GM10266 (cell line): ENCODE data around the gene IKBIP.

Source experiments
- DNase-seq: peaks from one replicate; pipeline ENCODE4 v3.0.0; 2012; ENCODE audit errors: extremely low spot score
- CTCF ChIP-seq: IDR thresholded peaks from 2 replicates; pipeline ENCODE4 v1.5.1; 2012; ENCODE audit warnings: mild to moderate bottlenecking, low read depth; ENCODE audit not compliant: control insufficient read depth, insufficient read depth; ENCODE audit errors: missing control alignments

IKBIP gene

GRCh38 chr12:98587084-98587483, 57.5 kb downstream of the IKBIP start:
- no peak for DNase-seq
- no peak for TF ChIP-seq CTCF

GRCh38 chr12:98582093-98582492, 62.5 kb downstream of the IKBIP start:
- DNase-seq = no peak
- TF ChIP-seq CTCF = no peak

DNA sequence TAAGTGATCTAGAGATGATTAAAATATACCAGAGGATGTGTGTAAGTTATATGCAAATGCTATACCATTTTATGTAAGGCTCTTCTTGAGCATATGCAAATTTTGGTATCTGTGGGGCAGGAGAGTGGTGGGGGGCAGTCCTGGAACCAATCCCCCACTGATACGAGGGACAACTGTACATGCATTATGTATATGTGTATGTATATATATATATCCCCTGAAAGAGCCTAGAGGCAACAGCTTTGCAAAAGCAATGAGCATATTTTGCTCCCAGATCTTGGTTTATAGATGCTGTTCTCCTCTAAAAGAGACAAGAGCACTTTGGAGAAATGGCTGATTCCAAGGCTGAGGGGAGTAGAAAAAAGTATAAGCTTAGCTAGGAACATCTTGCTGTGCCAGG, 63.5 kb downstream of the IKBIP start:
- DNase-seq = no peak
- no peak for TF ChIP-seq CTCF

DNA sequence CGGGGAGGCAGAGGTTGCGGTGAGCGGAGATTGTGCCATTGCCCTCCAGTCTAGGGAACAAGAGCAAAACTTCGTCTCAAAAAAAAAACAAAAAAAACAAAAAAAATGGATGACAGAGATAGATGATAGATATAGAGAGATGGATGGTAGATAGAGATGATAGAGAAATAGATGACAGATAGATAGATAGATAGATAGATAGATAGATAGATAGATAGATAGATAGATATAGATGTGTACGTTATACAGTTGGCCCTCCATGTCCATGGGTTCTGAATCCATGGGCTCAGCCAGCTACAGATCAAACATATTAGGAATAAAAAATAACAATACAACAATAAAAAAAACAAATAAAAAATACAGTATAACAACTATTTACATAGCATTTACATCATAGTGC, 63.9 kb downstream of the IKBIP start:
- no peak for DNase-seq
- no peak for TF ChIP-seq CTCF

GRCh38 chr12:98579835-98580234, 64.8 kb downstream of the IKBIP start:
- DNase-seq = no peak
- TF ChIP-seq CTCF = no peak

GRCh38 chr12:98579347-98579746, 65.2 kb downstream of the IKBIP start:
- TF ChIP-seq CTCF = no peak
- DNase-seq = no peak

DNA sequence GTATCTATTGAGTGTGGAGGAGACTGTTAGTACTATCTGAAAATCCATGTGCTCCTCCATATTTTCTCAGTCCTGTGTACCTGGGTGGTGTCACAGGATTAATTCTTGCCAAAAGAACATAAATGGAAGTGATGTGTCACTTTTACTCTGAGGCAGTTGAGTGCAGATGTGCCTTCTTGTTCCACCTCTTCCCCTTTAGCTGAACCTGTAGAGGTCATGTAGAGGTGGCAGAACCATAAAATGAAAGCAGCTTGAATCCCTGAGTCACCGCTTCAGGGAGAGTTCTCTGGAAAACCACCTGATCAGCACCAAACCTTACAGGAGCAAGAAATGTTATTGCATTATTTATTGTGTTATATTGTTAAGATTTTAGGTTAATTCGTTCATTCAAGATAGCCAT, 65.8 kb downstream of the IKBIP start:
- DNase-seq = no peak
- TF ChIP-seq CTCF = no peak
